ENCODE data around the gene WNT11. TPM values are rescaled to one million over a fixed set of nuclear protein-coding genes. Genes with fewer than 3 reads are reported as not detected.

Gene WNT11
- polyA plus RNA-seq, 1 donor (not counting 4 experiments of a cell fraction or from before 2014, with no cell fraction given) = not detected

DNA sequence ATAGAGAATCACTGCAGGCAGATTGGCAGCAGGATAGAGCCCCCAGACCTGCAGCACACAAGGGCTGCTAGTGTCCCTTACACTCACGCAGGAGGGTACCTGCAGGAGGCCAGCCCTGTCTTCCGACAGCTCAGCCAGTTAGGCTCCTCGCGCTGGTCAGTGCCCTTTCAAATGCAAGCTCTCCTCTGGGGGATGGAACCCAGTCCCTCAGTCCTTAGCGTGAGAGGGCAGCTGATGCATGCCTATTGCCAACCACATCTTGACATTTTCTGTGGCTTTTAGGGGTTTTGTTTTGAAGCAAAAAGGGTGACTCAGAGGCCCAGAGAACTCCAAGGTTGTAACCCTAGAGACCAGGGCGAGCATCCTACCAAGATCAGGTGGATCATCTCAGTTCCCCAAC lies 40.0 kb downstream of the WNT11 start:
- no peaks in the 10 kb centered on the region for H4K20me1 ChIP-seq (ENCODE audit: control insufficient read depth, extremely low read depth, insufficient read depth, low read length)
- DNase-seq (ENCODE audit: low read depth, low spot score) = no peak
- no peak overlapping the region for H2AFZ ChIP-seq (ENCODE audit: control insufficient read depth, low read length)
- H3K9ac ChIP-seq (ENCODE audit: control insufficient read depth, extremely low read depth, insufficient read depth, low read length) = no peak overlapping the region
- H3K79me2 ChIP-seq (ENCODE audit: control insufficient read depth, insufficient read depth, low read length) = no peaks in the 10 kb centered on the region
- no peak overlapping the region for H3K4me3 ChIP-seq (ENCODE audit: control insufficient read depth in 2 of 3, extremely low read depth in 1 of 3, insufficient read depth in 2 of 3, low read depth in 1 of 3, low read length in 3 of 3)
- no peaks in the 10 kb centered on the region for H3K36me3 ChIP-seq (ENCODE audit: control insufficient read depth in 2 of 2, extremely low read depth in 1 of 2, insufficient read depth in 2 of 2, low read length in 2 of 2)
- H3K9me3 ChIP-seq (ENCODE audit: control insufficient read depth, low read depth, low read length) = no peaks in the 10 kb centered on the region
- peaks cover 21% of the 10 kb centered on the region for H3K27me3 ChIP-seq (ENCODE audit: control insufficient read depth, extremely low read depth, insufficient read depth, low read length)
- FAIRE-seq = no peak
- TF ChIP-seq EZH2 (IDR thresholded peaks at IDR 0.05; ENCODE audit: low read length) = no peak
- TF ChIP-seq CTCF (optimal IDR thresholded peaks at IDR 0.05 in 1 of 3, IDR thresholded peaks at IDR 0.05 in 1 of 3, conservative IDR thresholded peaks at IDR 0.05 in 1 of 3; ENCODE audit: extremely low read depth in 1 of 3, insufficient read depth in 2 of 3, low read length in 3 of 3) = no peak
- H3K4me2 ChIP-seq (ENCODE audit: control insufficient read depth, extremely low read depth, insufficient read depth, low read depth, low read length) = no peak overlapping the region
- H3K4me1 ChIP-seq (ENCODE audit: control insufficient read depth, extremely low read depth, insufficient read depth, low read length) = no peaks in the 10 kb centered on the region
- no peak overlapping the region for H3K27ac ChIP-seq (ENCODE audit: control insufficient read depth, insufficient read depth, low read length)
- dilution Hi-C loops (cut with MboI; ENCODE audit: extremely low pct_ligation_motif_present, low sequenced_read_pairs) = no loop called here
- no peaks in the 10 kb centered on the region for H3K9me1 ChIP-seq (ENCODE audit: control insufficient read depth, extremely low read depth, insufficient read depth, low read length)

GRCh38 chr11:76164861-76165751 lies 41.2 kb downstream of the WNT11 start:
- H3K4me3 ChIP-seq (ENCODE audit: control insufficient read depth in 2 of 3, extremely low read depth in 1 of 3, insufficient read depth in 2 of 3, low read depth in 1 of 3, low read length in 3 of 3) = no peak overlapping the region
- dilution Hi-C loops (cut with MboI; ENCODE audit: extremely low pct_ligation_motif_present, low sequenced_read_pairs) = no loop called here
- no peak overlapping the region for H3K9ac ChIP-seq (ENCODE audit: control insufficient read depth, extremely low read depth, insufficient read depth, low read length)
- DNase-seq (ENCODE audit: low read depth, low spot score) (no peak), FAIRE-seq (no peak)
- peaks cover 21% of the 10 kb centered on the region for H3K27me3 ChIP-seq (ENCODE audit: control insufficient read depth, extremely low read depth, insufficient read depth, low read length)
- H4K20me1 ChIP-seq (ENCODE audit: control insufficient read depth, extremely low read depth, insufficient read depth, low read length) = no peaks in the 10 kb centered on the region
- no peaks in the 10 kb centered on the region for H3K9me3 ChIP-seq (ENCODE audit: control insufficient read depth, low read depth, low read length)
- H2AFZ ChIP-seq (ENCODE audit: control insufficient read depth, low read length) = no peak overlapping the region
- no peaks in the 10 kb centered on the region for H3K4me1 ChIP-seq (ENCODE audit: control insufficient read depth, extremely low read depth, insufficient read depth, low read length)
- H3K79me2 ChIP-seq (ENCODE audit: control insufficient read depth, insufficient read depth, low read length) = no peaks in the 10 kb centered on the region
- no peaks in the 10 kb centered on the region for H3K36me3 ChIP-seq (ENCODE audit: control insufficient read depth in 2 of 2, extremely low read depth in 1 of 2, insufficient read depth in 2 of 2, low read length in 2 of 2)
- H3K9me1 ChIP-seq (ENCODE audit: control insufficient read depth, extremely low read depth, insufficient read depth, low read length) = no peaks in the 10 kb centered on the region
- no peak overlapping the region for H3K27ac ChIP-seq (ENCODE audit: control insufficient read depth, insufficient read depth, low read length)
- TF ChIP-seq CTCF (optimal IDR thresholded peaks at IDR 0.05 in 1 of 3, IDR thresholded peaks at IDR 0.05 in 1 of 3, conservative IDR thresholded peaks at IDR 0.05 in 1 of 3; ENCODE audit: extremely low read depth in 1 of 3, insufficient read depth in 2 of 3, low read length in 3 of 3) (no peak), EZH2 (IDR thresholded peaks at IDR 0.05; ENCODE audit: low read length) (no peak)
- no peak overlapping the region for H3K4me2 ChIP-seq (ENCODE audit: control insufficient read depth, extremely low read depth, insufficient read depth, low read depth, low read length)

Measured in keratinocyte (primary cell).